K562 (cell line): ENCODE measurements around the gene POLD4. TPM values are rescaled to one million over a fixed set of nuclear protein-coding genes. Genes with fewer than 3 reads are reported as not detected.

Experiments used
- CBX8 ChIP-seq: fragments of 200-600 bp; sonication (generic); IDR thresholded peaks from 2 replicates; pipeline ENCODE4 v1.6.1; 2012; ENCODE audit warnings: borderline replicate concordance, mixed run types, low read depth, mild to moderate bottlenecking, moderate library complexity, mixed read lengths, low read length, control low read depth, inconsistent platforms; ENCODE audit not compliant: poor library complexity, severe bottlenecking; ENCODE audit errors: extremely low read depth
- CHD2 ChIP-seq: IDR thresholded peaks from 2 replicates; pipeline ENCODE4 v1.6.1; 2011; ENCODE audit warnings: low read depth, low read length
- ESRRA ChIP-seq: fragments of 450-650 bp; IDR thresholded peaks from 2 replicates; pipeline ENCODE4 v1.6.1; 2014; ENCODE audit warnings: low read depth, mild to moderate bottlenecking, moderate library complexity, borderline replicate concordance
- GATA2 ChIP-seq: sonication (generic); formaldehyde crosslinking; IDR thresholded peaks from 2 replicates; pipeline ENCODE4 v1.4.0; 2020; ENCODE audit warnings: mild to moderate bottlenecking, missing genetic modification reagents
- GATAD2A ChIP-seq: fragments of 450-650 bp; IDR thresholded peaks from 2 replicates; pipeline ENCODE4 v1.6.1; 2017
- HDAC6 ChIP-seq: IDR thresholded peaks from 2 replicates; pipeline ENCODE4 v1.6.1; 2012; ENCODE audit warnings: low read depth, mild to moderate bottlenecking, control low read depth, inconsistent platforms, low read length, moderate library complexity
- HNRNPLL ChIP-seq: fragments of 200-400 bp; formaldehyde crosslinking; IDR thresholded peaks from 2 replicates; pipeline ENCODE4 v1.6.1; 2017; ENCODE audit warnings: low read length, low read depth, mild to moderate bottlenecking; ENCODE audit not compliant: poor library complexity, severe bottlenecking
- JUND ChIP-seq, 2 experiments: IDR thresholded peaks; 2 replicates in 1 of 2; 3 replicates in 1 of 2; pipeline ENCODE4 v1.6.1; 2011; ENCODE audit warnings: borderline replicate concordance in 2 of 2, low read depth in 2 of 2, low read length in 2 of 2, improper control_type of control experiment in 1 of 2, missing biosample characterization in 1 of 2, missing genetic modification characterization in 1 of 2, missing genetic modification reagents in 1 of 2
- MAZ ChIP-seq, 2 experiments: fragments of 450-650 bp in 1 of 2; sonication (generic) in 1 of 2; formaldehyde crosslinking; IDR thresholded peaks in 1 of 2; conservative IDR thresholded peaks in 1 of 2; 2 replicates each; pipeline versions ENCODE4 v1.4.0 to v1.5.0; 2020; ENCODE audit warnings: mild to moderate bottlenecking in 1 of 2, missing genetic modification reagents in 1 of 2
- NCOA4 ChIP-seq: fragments of 450-650 bp; IDR thresholded peaks from 2 replicates; pipeline ENCODE4 v1.6.1; 2018; ENCODE audit warnings: mild to moderate bottlenecking; ENCODE audit not compliant: partially characterized antibody
- PHF21A ChIP-seq: fragments of 450-650 bp; IDR thresholded peaks from 2 replicates; pipeline ENCODE4 v1.6.1; 2017; ENCODE audit warnings: low read depth, borderline replicate concordance
- SNIP1 ChIP-seq: fragments of 450-650 bp; IDR thresholded peaks from 2 replicates; pipeline ENCODE4 v1.7.1; 2017; ENCODE audit warnings: low read depth, mild to moderate bottlenecking
- YBX1 ChIP-seq: fragments of 450-650 bp; IDR thresholded peaks from 2 replicates; pipeline ENCODE4 v1.7.1; 2016; ENCODE audit warnings: mild to moderate bottlenecking
- ZNF282 ChIP-seq: sonication (generic); formaldehyde crosslinking; IDR thresholded peaks from 2 replicates; pipeline ENCODE4 v1.8.1; 2023; ENCODE audit warnings: missing genetic modification reagents
- ZNF696 ChIP-seq: fragments of 250-450 bp; sonication (Bioruptor Pico); conservative IDR thresholded peaks from 2 replicates; pipeline ENCODE4 v1.4.0; 2020; ENCODE audit warnings: mild to moderate bottlenecking, moderate library complexity
- ZNF707 ChIP-seq: fragments of 250-450 bp; sonication (Bioruptor Pico); conservative IDR thresholded peaks from 2 replicates; pipeline ENCODE4 v1.8.0; 2022; ENCODE audit warnings: inconsistent platforms, mild to moderate bottlenecking, moderate library complexity
- ZNF785 ChIP-seq: fragments of 250-450 bp; sonication (Bioruptor Pico); IDR thresholded peaks from 2 replicates; pipeline ENCODE4 v1.4.0; 2020; ENCODE audit warnings: mild to moderate bottlenecking
- polyA plus RNA-seq, 8 experiments: library from polyadenylated mRNA; depleted of rRNA in 4 of 8; stranded (reverse) in 5 of 8; unstranded in 3 of 8; fragments of >200 nt; fragmentation: Nextera tagmentation in 2 of 8; fragmentation: Illumina TruSeq in 1 of 8; extraction: Ambion mirVana in 2 of 8; extraction: Trizol in 1 of 8; gene quantifications; 2 replicates each; pipeline versions ENCODE4 v1.2.1 to v1.2.3, GENCODE V29; 2011 to 2014; ENCODE audit warnings: inconsistent platforms in 1 of 8, missing spikeins in 1 of 8
- total RNA-seq, 7 experiments: library from RNA; depleted of rRNA in 6 of 7; stranded (reverse); fragments of >200 nt in 6 of 7; fragmentation: Illumina TruSeq in 2 of 7; extraction: Trizol in 2 of 7; gene quantifications; 2 replicates each; pipeline versions ENCODE4 v1.2.1 to v1.2.3, GENCODE V29; 2011 to 2021; ENCODE audit warnings: low replicate concordance in 1 of 7
- TF ChIP-seq, protein P1 (sequence below): sonication (generic); formaldehyde crosslinking; IDR thresholded peaks from 2 replicates; pipeline ENCODE4 v1.8.0; 2022; ENCODE audit warnings: mild to moderate bottlenecking, missing genetic modification reagents, borderline replicate concordance
- TF ChIP-seq, protein P2 (sequence below): IDR thresholded peaks from 2 replicates; pipeline ENCODE4 v1.6.1; 2011; ENCODE audit not compliant: insufficient read length; ENCODE audit errors: extremely low read depth
- TF ChIP-seq, protein P3 (sequence below): fragments of 250-450 bp; sonication (Bioruptor Pico); IDR thresholded peaks from 2 replicates; pipeline ENCODE4 v1.4.0; 2020

The POLD4 gene
- total and polyA plus RNA-seq, 9 of the 15 experiments (the other 6 are each of a cell fraction or from before 2014, with no cell fraction given), result 5.8 to 64.5 (median 18.3) TPM

DNA sequence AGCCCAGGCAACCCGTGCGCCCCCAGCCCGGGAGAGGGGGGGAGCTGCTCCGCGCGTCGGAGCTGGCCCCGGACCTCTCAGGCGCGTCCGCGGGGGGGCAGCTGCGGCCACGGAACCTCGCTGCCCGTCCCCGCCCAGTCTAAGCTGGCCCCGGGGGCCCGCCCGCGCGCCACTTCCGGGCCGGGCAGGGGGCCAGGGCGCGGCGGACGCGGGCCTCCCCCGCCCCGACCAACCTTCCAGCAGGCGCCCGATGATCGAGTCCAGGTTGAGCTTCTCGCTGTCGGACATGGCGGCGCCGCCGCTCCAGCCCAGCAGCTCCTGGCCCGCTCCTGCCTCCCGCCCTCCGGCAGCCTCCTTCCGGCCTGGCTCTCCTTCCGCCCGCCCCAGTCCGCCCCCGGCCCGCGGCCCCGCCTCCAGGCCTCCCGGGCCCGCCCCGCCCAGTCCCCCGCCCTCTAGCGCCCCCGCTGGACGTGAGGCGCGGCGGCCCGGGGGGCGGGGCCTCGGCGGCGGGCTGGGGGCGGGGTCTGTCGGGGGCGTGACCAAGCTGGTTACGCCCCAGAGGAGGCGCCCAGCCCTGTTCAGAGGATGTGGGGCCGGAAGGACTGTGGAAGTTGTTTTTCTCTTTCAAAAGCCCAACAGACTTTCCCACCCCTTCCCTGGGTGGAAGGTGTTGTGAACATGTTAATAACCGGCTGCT lies 48.3 kb upstream of the POLD4 start, which contains the start of gene PPP1CA (continued):
- TF ChIP-seq GATA2 (CRISPR knock-in tag) (no peak), YBX1 (no peak), MAZ (CRISPR knock-in tag; conservative IDR thresholded peaks at IDR 0.05 in 1 of 2, IDR thresholded peaks at IDR 0.05 in 1 of 2) (peak; percentile 78 to 96), HNRNPLL (no peak), SNIP1 (no peak), ZNF707 (CRISPR knock-in tag) (no peak), CBX8 (no peak), GATAD2A (no peak), HDAC6 (no peak), PHF21A (no peak), JUND (IDR thresholded peaks at IDR 0.05; ENCODE audit: borderline replicate concordance, low read depth, low read length) (peak; percentile 31; the same call in 1 of the 2 replicates), JUND (tag; IDR thresholded peaks at IDR 0.05; ENCODE audit: borderline replicate concordance, low read depth, low read length) (no peak; the same call in 2 of the 3 replicates), NCOA4 (no peak), ESRRA (peak; percentile 56; the same call in 1 of the 2 replicates), ZNF785 (CRISPR knock-in tag) (no peak), CHD2 (no peak), ZNF282 (CRISPR knock-in tag) (no peak), ZNF696 (CRISPR knock-in tag) (no peak)
- TF ChIP-seq, protein P1, sequence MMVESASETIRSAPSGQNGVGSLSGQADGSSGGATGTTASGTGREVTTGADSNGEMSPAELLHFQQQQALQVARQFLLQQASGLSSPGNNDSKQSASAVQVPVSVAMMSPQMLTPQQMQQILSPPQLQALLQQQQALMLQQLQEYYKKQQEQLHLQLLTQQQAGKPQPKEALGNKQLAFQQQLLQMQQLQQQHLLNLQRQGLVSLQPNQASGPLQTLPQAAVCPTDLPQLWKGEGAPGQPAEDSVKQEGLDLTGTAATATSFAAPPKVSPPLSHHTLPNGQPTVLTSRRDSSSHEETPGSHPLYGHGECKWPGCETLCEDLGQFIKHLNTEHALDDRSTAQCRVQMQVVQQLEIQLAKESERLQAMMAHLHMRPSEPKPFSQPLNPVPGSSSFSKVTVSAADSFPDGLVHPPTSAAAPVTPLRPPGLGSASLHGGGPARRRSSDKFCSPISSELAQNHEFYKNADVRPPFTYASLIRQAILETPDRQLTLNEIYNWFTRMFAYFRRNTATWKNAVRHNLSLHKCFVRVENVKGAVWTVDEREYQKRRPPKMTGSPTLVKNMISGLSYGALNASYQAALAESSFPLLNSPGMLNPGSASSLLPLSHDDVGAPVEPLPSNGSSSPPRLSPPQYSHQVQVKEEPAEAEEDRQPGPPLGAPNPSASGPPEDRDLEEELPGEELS (CRISPR knock-in tag), result no peak
- TF ChIP-seq, protein P2, sequence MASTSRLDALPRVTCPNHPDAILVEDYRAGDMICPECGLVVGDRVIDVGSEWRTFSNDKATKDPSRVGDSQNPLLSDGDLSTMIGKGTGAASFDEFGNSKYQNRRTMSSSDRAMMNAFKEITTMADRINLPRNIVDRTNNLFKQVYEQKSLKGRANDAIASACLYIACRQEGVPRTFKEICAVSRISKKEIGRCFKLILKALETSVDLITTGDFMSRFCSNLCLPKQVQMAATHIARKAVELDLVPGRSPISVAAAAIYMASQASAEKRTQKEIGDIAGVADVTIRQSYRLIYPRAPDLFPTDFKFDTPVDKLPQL, result no peak
- TF ChIP-seq, protein P3, sequence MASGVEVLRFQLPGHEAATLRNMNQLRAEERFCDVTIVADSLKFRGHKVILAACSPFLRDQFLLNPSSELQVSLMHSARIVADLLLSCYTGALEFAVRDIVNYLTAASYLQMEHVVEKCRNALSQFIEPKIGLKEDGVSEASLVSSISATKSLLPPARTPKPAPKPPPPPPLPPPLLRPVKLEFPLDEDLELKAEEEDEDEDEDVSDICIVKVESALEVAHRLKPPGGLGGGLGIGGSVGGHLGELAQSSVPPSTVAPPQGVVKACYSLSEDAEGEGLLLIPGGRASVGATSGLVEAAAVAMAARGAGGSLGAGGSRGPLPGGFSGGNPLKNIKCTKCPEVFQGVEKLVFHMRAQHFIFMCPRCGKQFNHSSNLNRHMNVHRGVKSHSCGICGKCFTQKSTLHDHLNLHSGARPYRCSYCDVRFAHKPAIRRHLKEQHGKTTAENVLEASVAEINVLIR, result no peak
